Liver (tissue), 9 donors: Measurements from ENCODE around the gene KLHL40. TPM values are rescaled to one million over a fixed set of nuclear protein-coding genes. Genes with fewer than 3 reads are reported as not detected.

ENCODE experiments used
- DNase-seq: peaks from one replicate; pipeline ENCODE4 v3.0.0-alpha.2; 2017; ENCODE audit warnings: low spot score
- H3K27ac ChIP-seq, 2 donors: one replicate each; pipeline ENCODE4 v1.7.0; 2013; ENCODE audit warnings: inconsistent platforms in 2 of 2, low read length in 2 of 2, control low read depth in 1 of 2, low read depth in 1 of 2, mild to moderate bottlenecking in 1 of 2
- H3K27me3 ChIP-seq, 4 donors: one replicate each; pipeline versions ENCODE4 v1.6.1 to v1.7.0; 2013; ENCODE audit warnings: low read length in 3 of 4, inconsistent platforms in 1 of 4, mild to moderate bottlenecking in 1 of 4, moderate library complexity in 1 of 4; ENCODE audit not compliant: control insufficient read depth in 4 of 4, insufficient read depth in 4 of 4
- H3K36me3 ChIP-seq, 4 donors: one replicate each; pipeline versions ENCODE4 v1.6.1 to v1.7.0; 2013; ENCODE audit warnings: low read length in 3 of 4, mild to moderate bottlenecking in 3 of 4, low read depth in 1 of 4, moderate library complexity in 1 of 4; ENCODE audit not compliant: control insufficient read depth in 4 of 4, insufficient read depth in 3 of 4
- H3K4me1 ChIP-seq, 4 donors: one replicate each; pipeline versions ENCODE4 v1.6.1 to v1.7.0; 2013; ENCODE audit warnings: low read length in 3 of 4, mild to moderate bottlenecking in 3 of 4, moderate library complexity in 1 of 4; ENCODE audit not compliant: control insufficient read depth in 4 of 4, insufficient read depth in 4 of 4
- H3K4me3 ChIP-seq, 3 donors: one replicate each; pipeline versions ENCODE4 v1.6.1 to v1.7.0; 2013; ENCODE audit warnings: low read length in 3 of 3, control low read depth in 1 of 3, low read depth in 1 of 3, mild to moderate bottlenecking in 1 of 3
- H3K9ac ChIP-seq, 2 donors: one replicate each; pipeline ENCODE4 v1.7.0; 2013; ENCODE audit warnings: low read length in 2 of 2, mild to moderate bottlenecking in 2 of 2, moderate library complexity in 2 of 2, control low read depth in 1 of 2, low read depth in 1 of 2
- H3K9me3 ChIP-seq, 4 donors: one replicate each; pipeline versions ENCODE4 v1.6.1 to v1.7.0; 2013; ENCODE audit warnings: low read length in 3 of 4; ENCODE audit not compliant: control insufficient read depth in 4 of 4
- EGR1 ChIP-seq, 2 donors: IDR thresholded peaks; 2 replicates each; pipeline ENCODE4 v1.6.1; 2016 to 2018; ENCODE audit warnings: antibody characterized with exemption in 2 of 2, low read depth in 2 of 2
- FOXA1 ChIP-seq: IDR thresholded peaks from 2 replicates; pipeline ENCODE4 v1.6.1; 2016; ENCODE audit warnings: antibody characterized with exemption
- FOXA2 ChIP-seq: IDR thresholded peaks from 2 replicates; pipeline ENCODE4 v1.6.1; 2016; ENCODE audit warnings: antibody characterized with exemption
- GABPA ChIP-seq, 2 donors: IDR thresholded peaks in 1 of 2; conservative IDR thresholded peaks in 1 of 2; 2 replicates each; pipeline ENCODE4 v1.6.1; 2016; ENCODE audit warnings: antibody characterized with exemption in 2 of 2, mild to moderate bottlenecking in 1 of 2, moderate library complexity in 1 of 2
- HNF4A ChIP-seq, 2 donors: conservative IDR thresholded peaks; 2 replicates each; pipeline ENCODE4 v1.6.1; 2016; ENCODE audit warnings: antibody characterized with exemption in 2 of 2, mild to moderate bottlenecking in 2 of 2
- HNF4G ChIP-seq: IDR thresholded peaks from 2 replicates; pipeline ENCODE4 v1.6.1; 2016; ENCODE audit warnings: antibody characterized with exemption
- JUND ChIP-seq, 2 donors: IDR thresholded peaks; 2 replicates each; pipeline ENCODE4 v1.6.1; 2016; ENCODE audit warnings: antibody characterized with exemption in 2 of 2
- NR2F2 ChIP-seq: IDR thresholded peaks from 2 replicates; pipeline ENCODE4 v1.6.1; 2016; ENCODE audit warnings: antibody characterized with exemption
- RAD21 ChIP-seq, 2 donors: IDR thresholded peaks; 2 replicates each; pipeline ENCODE4 v1.6.1; 2016; ENCODE audit warnings: antibody characterized with exemption in 2 of 2, mild to moderate bottlenecking in 2 of 2
- RXRA ChIP-seq, 2 donors: IDR thresholded peaks; 2 replicates each; pipeline ENCODE4 v1.6.1; 2017 to 2018; ENCODE audit warnings: antibody characterized with exemption in 2 of 2, mild to moderate bottlenecking in 1 of 2
- SP1 ChIP-seq: IDR thresholded peaks from 2 replicates; pipeline ENCODE4 v1.6.1; 2018; ENCODE audit warnings: antibody characterized with exemption, mild to moderate bottlenecking
- TAF1 ChIP-seq: conservative IDR thresholded peaks from 2 replicates; pipeline ENCODE4 v1.6.1; 2016; ENCODE audit warnings: antibody characterized with exemption, mild to moderate bottlenecking
- YY1 ChIP-seq: IDR thresholded peaks from 2 replicates; pipeline ENCODE4 v1.6.1; 2016; ENCODE audit warnings: antibody characterized with exemption, mild to moderate bottlenecking
- WGBS: extraction: QIAGEN DNeasy Blood & Tissue Kit; methylation state at CpG from one replicate; pipeline ENCODE4 v1.1.7; 2013; 5-methylcytosine and 5-hydroxymethylcytosine counted together
- polyA plus RNA-seq, 2 donors: library from polyadenylated mRNA; stranded (reverse) in 1 of 2; unstranded in 1 of 2; fragments of 200-250 nt in 1 of 2; fragments of >200 nt in 1 of 2; fragmentation: Nextera tagmentation in 1 of 2; extraction: Ambion mirVana in 1 of 2; gene quantifications; one replicate each; pipeline versions ENCODE4 v1.2.1 to v1.2.3, GENCODE V29; 2013 to 2015
- total RNA-seq, 2 donors: library from RNA; depleted of rRNA; stranded (reverse); fragments of >200 nt; gene quantifications; one replicate each; pipeline ENCODE4 v1.2.3, GENCODE V29; 2014
- TF ChIP-seq, protein P1 (sequence below): IDR thresholded peaks from 2 replicates; pipeline ENCODE4 v1.6.1; 2016; ENCODE audit warnings: antibody characterized with exemption
- TF ChIP-seq, protein P2 (sequence below): fragments of 150-350 bp; IDR thresholded peaks from 2 replicates; pipeline ENCODE4 v1.5.1; 2017; ENCODE audit warnings: improper control_type of control experiment, low read depth, low read length; ENCODE audit not compliant: missing input control
- TF ChIP-seq, protein P3 (sequence below): IDR thresholded peaks from 2 replicates; pipeline ENCODE4 v1.6.1; 2016; ENCODE audit warnings: antibody characterized with exemption
- TF ChIP-seq, protein P4 (sequence below): IDR thresholded peaks from 2 replicates; pipeline ENCODE4 v1.6.1; 2016; ENCODE audit warnings: antibody characterized with exemption
- TF ChIP-seq, protein P5 (sequence below): IDR thresholded peaks from 2 replicates; pipeline ENCODE4 v1.6.1; 2016; ENCODE audit warnings: antibody characterized with exemption, mild to moderate bottlenecking
- donor health status: healthy.
- donor health status: healthy.
- donor health status: healthy.
- donor health status: healthy.
- donor health status: healthy.

Gene KLHL40
- total and polyA plus RNA-seq, 4 donors: not detected

DNA sequence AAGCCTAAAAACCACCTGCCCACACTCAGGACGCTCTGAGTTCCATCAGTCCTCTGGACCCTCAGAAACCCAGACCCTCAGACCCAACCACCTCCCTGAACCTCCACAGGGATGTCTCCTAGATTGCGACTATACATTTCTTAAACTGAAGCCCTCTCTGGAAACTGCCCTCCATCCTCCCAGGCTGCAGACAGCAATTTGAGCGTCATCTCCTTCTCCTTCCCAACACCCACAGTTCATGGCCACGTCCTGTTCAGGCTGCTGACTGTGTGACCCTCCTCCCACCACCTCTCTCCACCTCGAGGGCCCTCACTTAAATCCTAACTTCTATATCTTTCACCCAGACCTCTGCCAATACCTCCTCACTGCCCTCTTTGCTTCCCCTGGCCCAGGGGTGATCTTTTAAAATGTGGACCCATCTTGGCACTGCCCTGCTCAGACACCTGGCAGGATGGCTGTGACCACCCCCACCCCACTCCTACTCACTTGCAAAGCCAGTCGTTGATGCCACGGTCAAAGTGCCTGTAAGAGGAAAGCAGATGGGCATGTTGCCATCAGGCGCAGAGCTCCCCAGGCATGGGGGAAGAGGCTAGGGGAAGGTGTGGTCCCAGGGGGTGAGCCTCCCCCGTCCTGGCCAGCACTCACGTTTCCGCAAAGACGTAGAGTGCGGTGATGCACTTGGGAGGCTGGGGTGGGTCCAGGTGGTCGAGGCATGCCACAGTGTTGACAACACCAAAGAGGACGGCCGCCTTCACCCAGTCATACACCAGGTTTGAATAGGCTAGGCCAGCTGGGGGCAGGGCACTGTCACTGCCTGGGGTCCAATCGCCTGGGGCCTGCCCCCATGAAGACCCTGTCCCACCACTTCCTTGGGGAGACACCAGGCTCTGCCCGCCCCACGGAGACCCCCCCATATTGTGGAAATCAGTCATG, 11.3 kb downstream of the KLHL40 start:
- H3K36me3 ChIP-seq: no peaks in the 10 kb centered on the region
- H3K4me3 ChIP-seq: no peak overlapping the region
- DNase-seq: no peak
- WGBS: 74% methylated on average over 19 of the region's 19 CpGs
- H3K9me3 ChIP-seq: no peaks in the 10 kb centered on the region
- no peak overlapping the region for H3K9ac ChIP-seq
- H3K4me1 ChIP-seq: no peaks in the 10 kb centered on the region
- TF ChIP-seq HNF4G (no peak), HNF4A (conservative IDR thresholded peaks at IDR 0.05) (no peak)
- no peak overlapping the region for H3K27ac ChIP-seq
- H3K27me3 ChIP-seq: no peaks in the 10 kb centered on the region

DNA sequence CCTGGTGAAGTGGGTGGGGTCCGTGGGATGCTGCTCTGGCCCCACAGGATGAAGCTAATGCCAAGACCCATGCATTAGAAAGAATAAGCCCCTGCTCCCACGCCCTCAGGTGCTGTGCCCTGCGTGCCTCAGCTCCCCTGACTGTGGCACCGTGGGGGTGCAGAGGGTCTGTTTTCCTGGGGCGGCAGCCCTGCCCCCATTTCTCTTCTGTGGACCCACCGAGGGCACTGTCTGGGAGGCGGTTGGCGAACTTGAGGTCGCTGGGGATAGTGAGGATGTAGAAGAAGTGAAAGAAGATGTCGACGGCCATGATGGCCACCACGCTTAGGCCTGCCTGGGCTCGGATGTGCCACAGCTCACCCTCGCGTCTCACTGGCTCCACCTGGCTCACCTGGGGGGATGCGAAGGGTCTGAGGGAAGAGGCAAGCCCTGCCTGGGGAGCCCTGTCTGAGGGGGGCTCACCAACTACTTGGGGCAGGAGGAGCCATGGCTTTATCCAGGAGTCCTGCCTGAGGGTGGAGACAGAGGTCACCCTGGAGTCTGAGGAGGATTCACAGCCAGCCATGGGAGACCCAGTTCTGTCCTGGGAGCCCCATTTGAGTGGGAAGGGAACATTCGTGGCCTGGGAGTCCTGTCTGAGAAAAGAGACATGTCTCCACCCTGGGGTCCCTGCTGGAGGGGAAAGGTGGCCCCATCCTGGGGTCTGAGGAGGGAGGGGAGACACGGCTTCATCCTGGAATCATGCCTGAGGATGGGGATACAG, 12.1 kb downstream of the KLHL40 start:
- DNase-seq: no peak
- WGBS: 88% methylated on average over 18 of the region's 18 CpGs
- H3K9me3 ChIP-seq: no peaks in the 10 kb centered on the region
- no peaks in the 10 kb centered on the region for H3K4me1 ChIP-seq
- no peak overlapping the region for H3K9ac ChIP-seq
- no peak overlapping the region for H3K27ac ChIP-seq
- TF ChIP-seq SP1 (no peak), YY1 (no peak), HNF4A (conservative IDR thresholded peaks at IDR 0.05) (no peak), EGR1 (IDR thresholded peaks at IDR 0.05; ENCODE audit: low read depth in 2 of 2) (no peak), RAD21 (IDR thresholded peaks at IDR 0.05) (no peak), RXRA (IDR thresholded peaks at IDR 0.05) (no peak), FOXA2 (no peak), GABPA (IDR thresholded peaks at IDR 0.05 in 1 of 2, conservative IDR thresholded peaks at IDR 0.05 in 1 of 2) (no peak), JUND (IDR thresholded peaks at IDR 0.05) (no peak), NR2F2 (no peak), HNF4G (no peak), FOXA1 (no peak), TAF1 (no peak)
- TF ChIP-seq, protein P1, sequence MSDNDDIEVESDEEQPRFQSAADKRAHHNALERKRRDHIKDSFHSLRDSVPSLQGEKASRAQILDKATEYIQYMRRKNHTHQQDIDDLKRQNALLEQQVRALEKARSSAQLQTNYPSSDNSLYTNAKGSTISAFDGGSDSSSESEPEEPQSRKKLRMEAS: no peak
- TF ChIP-seq, protein P2, sequence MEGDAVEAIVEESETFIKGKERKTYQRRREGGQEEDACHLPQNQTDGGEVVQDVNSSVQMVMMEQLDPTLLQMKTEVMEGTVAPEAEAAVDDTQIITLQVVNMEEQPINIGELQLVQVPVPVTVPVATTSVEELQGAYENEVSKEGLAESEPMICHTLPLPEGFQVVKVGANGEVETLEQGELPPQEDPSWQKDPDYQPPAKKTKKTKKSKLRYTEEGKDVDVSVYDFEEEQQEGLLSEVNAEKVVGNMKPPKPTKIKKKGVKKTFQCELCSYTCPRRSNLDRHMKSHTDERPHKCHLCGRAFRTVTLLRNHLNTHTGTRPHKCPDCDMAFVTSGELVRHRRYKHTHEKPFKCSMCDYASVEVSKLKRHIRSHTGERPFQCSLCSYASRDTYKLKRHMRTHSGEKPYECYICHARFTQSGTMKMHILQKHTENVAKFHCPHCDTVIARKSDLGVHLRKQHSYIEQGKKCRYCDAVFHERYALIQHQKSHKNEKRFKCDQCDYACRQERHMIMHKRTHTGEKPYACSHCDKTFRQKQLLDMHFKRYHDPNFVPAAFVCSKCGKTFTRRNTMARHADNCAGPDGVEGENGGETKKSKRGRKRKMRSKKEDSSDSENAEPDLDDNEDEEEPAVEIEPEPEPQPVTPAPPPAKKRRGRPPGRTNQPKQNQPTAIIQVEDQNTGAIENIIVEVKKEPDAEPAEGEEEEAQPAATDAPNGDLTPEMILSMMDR: no peak
- TF ChIP-seq, protein P3, sequence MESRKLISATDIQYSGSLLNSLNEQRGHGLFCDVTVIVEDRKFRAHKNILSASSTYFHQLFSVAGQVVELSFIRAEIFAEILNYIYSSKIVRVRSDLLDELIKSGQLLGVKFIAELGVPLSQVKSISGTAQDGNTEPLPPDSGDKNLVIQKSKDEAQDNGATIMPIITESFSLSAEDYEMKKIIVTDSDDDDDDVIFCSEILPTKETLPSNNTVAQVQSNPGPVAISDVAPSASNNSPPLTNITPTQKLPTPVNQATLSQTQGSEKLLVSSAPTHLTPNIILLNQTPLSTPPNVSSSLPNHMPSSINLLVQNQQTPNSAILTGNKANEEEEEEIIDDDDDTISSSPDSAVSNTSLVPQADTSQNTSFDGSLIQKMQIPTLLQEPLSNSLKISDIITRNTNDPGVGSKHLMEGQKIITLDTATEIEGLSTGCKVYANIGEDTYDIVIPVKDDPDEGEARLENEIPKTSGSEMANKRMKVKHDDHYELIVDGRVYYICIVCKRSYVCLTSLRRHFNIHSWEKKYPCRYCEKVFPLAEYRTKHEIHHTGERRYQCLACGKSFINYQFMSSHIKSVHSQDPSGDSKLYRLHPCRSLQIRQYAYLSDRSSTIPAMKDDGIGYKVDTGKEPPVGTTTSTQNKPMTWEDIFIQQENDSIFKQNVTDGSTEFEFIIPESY: no peak
- TF ChIP-seq, protein P4, sequence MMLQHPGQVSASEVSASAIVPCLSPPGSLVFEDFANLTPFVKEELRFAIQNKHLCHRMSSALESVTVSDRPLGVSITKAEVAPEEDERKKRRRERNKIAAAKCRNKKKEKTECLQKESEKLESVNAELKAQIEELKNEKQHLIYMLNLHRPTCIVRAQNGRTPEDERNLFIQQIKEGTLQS: no peak
- TF ChIP-seq, protein P5, sequence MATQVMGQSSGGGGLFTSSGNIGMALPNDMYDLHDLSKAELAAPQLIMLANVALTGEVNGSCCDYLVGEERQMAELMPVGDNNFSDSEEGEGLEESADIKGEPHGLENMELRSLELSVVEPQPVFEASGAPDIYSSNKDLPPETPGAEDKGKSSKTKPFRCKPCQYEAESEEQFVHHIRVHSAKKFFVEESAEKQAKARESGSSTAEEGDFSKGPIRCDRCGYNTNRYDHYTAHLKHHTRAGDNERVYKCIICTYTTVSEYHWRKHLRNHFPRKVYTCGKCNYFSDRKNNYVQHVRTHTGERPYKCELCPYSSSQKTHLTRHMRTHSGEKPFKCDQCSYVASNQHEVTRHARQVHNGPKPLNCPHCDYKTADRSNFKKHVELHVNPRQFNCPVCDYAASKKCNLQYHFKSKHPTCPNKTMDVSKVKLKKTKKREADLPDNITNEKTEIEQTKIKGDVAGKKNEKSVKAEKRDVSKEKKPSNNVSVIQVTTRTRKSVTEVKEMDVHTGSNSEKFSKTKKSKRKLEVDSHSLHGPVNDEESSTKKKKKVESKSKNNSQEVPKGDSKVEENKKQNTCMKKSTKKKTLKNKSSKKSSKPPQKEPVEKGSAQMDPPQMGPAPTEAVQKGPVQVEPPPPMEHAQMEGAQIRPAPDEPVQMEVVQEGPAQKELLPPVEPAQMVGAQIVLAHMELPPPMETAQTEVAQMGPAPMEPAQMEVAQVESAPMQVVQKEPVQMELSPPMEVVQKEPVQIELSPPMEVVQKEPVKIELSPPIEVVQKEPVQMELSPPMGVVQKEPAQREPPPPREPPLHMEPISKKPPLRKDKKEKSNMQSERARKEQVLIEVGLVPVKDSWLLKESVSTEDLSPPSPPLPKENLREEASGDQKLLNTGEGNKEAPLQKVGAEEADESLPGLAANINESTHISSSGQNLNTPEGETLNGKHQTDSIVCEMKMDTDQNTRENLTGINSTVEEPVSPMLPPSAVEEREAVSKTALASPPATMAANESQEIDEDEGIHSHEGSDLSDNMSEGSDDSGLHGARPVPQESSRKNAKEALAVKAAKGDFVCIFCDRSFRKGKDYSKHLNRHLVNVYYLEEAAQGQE: no peak
- H3K27me3 ChIP-seq: no peaks in the 10 kb centered on the region
- H3K36me3 ChIP-seq: no peaks in the 10 kb centered on the region
- no peak overlapping the region for H3K4me3 ChIP-seq
